Fibroblast of mammary gland (primary cell): ENCODE data around the gene OPTC.

Source experiments
- DNase-seq: peaks from one replicate; pipeline ENCODE4 v3.0.0-alpha.2; 2010; ENCODE audit warnings: low read depth
- H3K4me3 ChIP-seq: 2 replicates; pipeline ENCODE4 v1.5.1; 2011; ENCODE audit warnings: low read depth, mild to moderate bottlenecking, low read length, moderate library complexity; ENCODE audit not compliant: control insufficient read depth
- CTCF ChIP-seq: conservative IDR thresholded peaks from 2 replicates; pipeline ENCODE4 v1.5.1; 2011; ENCODE audit warnings: low read depth, low read length, inconsistent platforms; ENCODE audit not compliant: control insufficient read depth, insufficient read depth

The OPTC gene

DNA sequence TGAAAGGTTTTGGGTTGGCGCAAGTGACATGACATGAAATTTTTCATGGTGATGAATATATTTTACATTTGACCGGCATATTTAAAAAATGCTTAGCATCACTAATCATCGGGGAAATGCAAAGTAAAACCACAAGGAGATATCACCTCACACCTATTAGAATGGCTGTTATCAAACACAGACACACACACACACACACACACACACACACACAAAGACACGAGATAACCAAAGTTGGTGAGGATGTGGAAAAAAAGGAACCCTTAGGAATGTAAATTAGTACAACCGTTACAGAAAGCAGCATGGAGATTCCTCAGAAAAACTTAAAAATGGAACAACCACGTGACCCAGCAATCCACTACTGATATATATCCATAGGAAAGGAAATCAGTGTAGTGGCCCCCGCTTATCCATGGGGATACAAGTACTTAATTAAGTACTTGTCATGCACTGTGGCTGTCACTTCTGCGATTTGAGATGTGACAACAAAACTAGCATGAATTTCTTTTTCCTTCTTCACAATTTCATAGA, 34.2 kb upstream of the OPTC start:
- DNase-seq = no peak
- TF ChIP-seq CTCF = no peak
- H3K4me3 ChIP-seq = no peak overlapping the region

DNA sequence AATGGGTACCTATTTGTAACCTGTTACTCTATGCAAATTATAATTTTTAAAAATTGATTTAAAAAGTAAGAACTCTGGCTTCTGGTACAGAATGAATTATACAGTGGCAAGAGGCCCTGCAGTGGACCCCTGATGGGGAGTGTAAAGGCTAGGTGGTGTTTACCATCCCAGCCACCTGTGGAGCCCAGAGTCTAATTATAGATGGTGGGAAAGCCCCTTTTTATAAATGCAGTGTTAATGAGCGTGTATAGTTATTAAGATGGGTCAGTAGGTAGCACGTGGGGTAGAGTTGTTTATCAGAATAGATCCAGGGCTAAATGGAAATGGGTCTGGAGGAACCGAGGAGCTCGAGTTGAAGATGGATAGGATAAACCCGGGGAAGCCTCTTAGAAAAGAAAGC, 32.2 kb upstream of the OPTC start:
- no peak for TF ChIP-seq CTCF

GRCh38 chr1:203462143-203462542, 31.8 kb upstream of the OPTC start:
- no peak for DNase-seq
- no peak for TF ChIP-seq CTCF
- H3K4me3 ChIP-seq = no peak overlapping the region

More for the DNA sequence above, 32.2 kb upstream of the OPTC start:
- DNase-seq = no peak
- no peak overlapping the region for H3K4me3 ChIP-seq

- H3K4me3 ChIP-seq = no peak overlapping the region
- peak; percentile 78 for DNase-seq
- no peak for TF ChIP-seq CTCF
Observed at GRCh38 chr1:203462878-203463277, 31.1 kb upstream of the OPTC start.

DNA sequence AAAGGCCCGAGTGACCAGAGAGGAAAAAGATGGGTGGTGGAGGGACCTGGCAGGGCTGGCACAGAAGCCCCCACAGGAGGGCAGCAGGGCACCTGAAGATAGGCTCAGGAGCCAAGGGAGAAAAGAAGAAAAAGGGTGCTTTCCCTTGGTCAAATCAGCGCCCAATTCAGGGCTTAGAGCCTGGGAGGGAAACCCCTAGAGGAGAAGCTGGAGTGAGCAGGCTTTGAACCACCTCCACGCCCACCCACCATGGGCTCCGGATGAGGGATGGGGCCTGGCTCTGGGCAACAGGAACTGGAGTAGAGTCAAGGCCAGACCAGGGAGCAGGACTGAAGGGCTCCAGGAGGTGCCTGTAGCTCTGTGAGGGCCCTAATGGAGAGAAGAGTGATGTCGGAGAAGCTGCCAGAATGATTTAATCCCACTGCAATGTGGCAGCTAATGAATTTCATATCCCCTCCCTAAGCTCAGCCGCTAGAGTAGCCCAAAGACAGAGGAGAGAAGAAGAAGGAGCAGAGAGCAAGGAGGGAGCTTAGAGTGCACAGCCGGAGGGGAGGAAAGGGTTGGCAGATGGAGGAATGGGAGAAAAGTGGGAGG, 30.4 kb upstream of the OPTC start:
- DNase-seq = peak; percentile 29
- no peak overlapping the region for H3K4me3 ChIP-seq
- TF ChIP-seq CTCF = peak; percentile 1

DNA sequence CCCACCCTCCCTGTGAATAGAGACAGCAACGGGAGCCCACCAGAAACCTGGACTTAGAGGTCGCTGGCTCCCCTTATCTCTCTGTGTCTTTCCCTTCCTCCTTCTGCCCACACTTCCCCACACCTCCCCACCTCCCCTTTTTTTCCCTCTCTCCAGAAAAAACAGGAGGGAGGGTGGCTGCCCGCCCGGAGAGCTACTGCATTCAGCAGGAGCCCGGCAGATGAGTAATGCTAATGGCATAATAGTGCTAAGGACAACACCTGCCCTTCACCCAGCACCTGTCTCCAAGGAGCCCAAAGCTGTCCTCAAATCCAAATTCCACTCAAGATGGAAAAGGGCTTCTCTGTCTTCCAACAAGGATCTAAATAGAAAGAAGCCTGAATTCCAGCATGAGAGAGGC, 29.7 kb upstream of the OPTC start:
- H3K4me3 ChIP-seq = no peak overlapping the region
- no peak for DNase-seq
- TF ChIP-seq CTCF = no peak

- TF ChIP-seq CTCF = no peak
- no peak overlapping the region for H3K4me3 ChIP-seq
- DNase-seq = no peak
Observed at GRCh38 chr1:203464743-203465142, 29.2 kb upstream of the OPTC start.
